Stomach (tissue), 4 donors: ENCODE data around the gene ARHGEF25.

ENCODE experiments used
- CTCF ChIP-seq, 7 experiments: fragments of 450-650 bp in 4 of 7; fragments of 200-600 bp in 3 of 7; sonication (generic) in 3 of 7; IDR thresholded peaks; one replicate each; pipeline ENCODE4 v1.5.1; 2016 to 2019; ENCODE audit warnings: antibody characterized with exemption in 7 of 7, control low read depth in 2 of 7, mild to moderate bottlenecking in 1 of 7
- EP300 ChIP-seq: sonication (generic); formaldehyde crosslinking; IDR thresholded peaks from one replicate; pipeline ENCODE4 v1.6.1; 2017; ENCODE audit warnings: antibody characterized with exemption
- POLR2A ChIP-seq, 4 donors: fragments of 450-650 bp; IDR thresholded peaks; one replicate each; pipeline ENCODE4 v1.6.1; 2016; ENCODE audit warnings: antibody characterized with exemption in 4 of 4, control low read depth in 2 of 4, mild to moderate bottlenecking in 1 of 4, moderate library complexity in 1 of 4
- POLR2AphosphoS5 ChIP-seq, 3 donors: sonication (generic); formaldehyde crosslinking; IDR thresholded peaks; one replicate each; pipeline ENCODE4 v1.6.1; 2016; ENCODE audit warnings: antibody characterized with exemption in 3 of 3

DNA sequence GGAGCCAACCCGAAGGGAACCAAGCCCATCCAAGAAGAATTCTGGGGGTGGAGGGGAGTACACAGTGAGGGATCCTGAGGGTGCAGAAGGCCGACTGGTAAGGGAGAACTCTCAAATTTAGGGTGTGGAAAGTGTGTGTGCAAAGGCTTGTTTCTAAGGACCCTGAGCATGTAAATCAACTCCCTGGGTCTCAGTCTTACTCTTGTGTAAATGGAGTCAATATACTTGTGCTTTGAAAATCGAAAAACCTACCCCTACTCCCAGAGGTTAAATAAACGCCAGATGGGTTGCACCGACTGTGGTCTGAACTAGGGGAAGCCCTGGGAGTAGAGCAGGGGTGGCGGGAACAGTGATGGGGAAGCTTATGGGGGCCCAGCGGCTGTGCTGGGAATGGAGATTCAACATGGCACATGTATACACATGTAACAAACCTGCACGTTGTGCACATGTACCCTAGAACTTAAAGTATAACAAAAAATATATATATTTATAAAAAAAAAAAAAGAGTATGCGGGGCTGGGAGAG lies 15.7 kb downstream of the ARHGEF25 start:
- TF ChIP-seq CTCF (IDR thresholded peaks at IDR 0.05) (no peak), POLR2AphosphoS5 (IDR thresholded peaks at IDR 0.05) (no peak), EP300 (no peak), POLR2A (IDR thresholded peaks at IDR 0.05) (no peak)
